Thyroid gland (tissue), 4 donors: Measurements from ENCODE around the gene SLMAP. TPM values are rescaled to one million over a fixed set of nuclear protein-coding genes. Genes with fewer than 3 reads are reported as not detected.
"Not testable (repeated sequence)": the region's sequence is repeated elsewhere in the genome, so short reads cannot be mapped to it uniquely, and the experiment has no call there.

Experiments used
- DNase-seq, 2 donors: peaks; one replicate each; pipeline ENCODE4 v3.0.0-alpha.2; 2019
- H3K27ac ChIP-seq, 3 donors: fragments of 200-600 bp; sonication (generic); 1 replicate in 2 of 3; 2 replicates in 1 of 3; pipeline ENCODE4 v1.5.1; 2016 to 2019; ENCODE audit warnings: mild to moderate bottlenecking in 1 of 3, moderate library complexity in 1 of 3
- H3K27me3 ChIP-seq: fragments of 200-600 bp; sonication (generic); one replicate; pipeline ENCODE4 v1.5.1; 2019
- H3K36me3 ChIP-seq, 2 donors: fragments of 200-600 bp; sonication (generic); one replicate each; pipeline ENCODE4 v1.5.1; 2016 to 2019
- H3K4me1 ChIP-seq, 2 donors: fragments of 200-600 bp; sonication (generic); one replicate each; pipeline ENCODE4 v1.5.1; 2017 to 2019
- H3K4me3 ChIP-seq, 3 donors: fragments of 200-600 bp; sonication (generic); replicated peaks in 1 of 3; 1 replicate in 2 of 3; 2 replicates in 1 of 3; pipeline ENCODE4 v1.5.1; 2016; ENCODE audit warnings: mild to moderate bottlenecking in 1 of 3
- H3K9me3 ChIP-seq: fragments of 200-600 bp; sonication (generic); one replicate; pipeline ENCODE4 v1.5.1; 2017
- POLR2A ChIP-seq, 2 donors: fragments of 450-650 bp; IDR thresholded peaks; one replicate each; pipeline ENCODE4 v1.6.1; 2017; ENCODE audit warnings: antibody characterized with exemption in 2 of 2, mild to moderate bottlenecking in 2 of 2, moderate library complexity in 1 of 2
- WGBS, 2 donors: methylation state at CpG; one replicate each; pipeline ENCODE4 v1.1.5; 2017; 5-methylcytosine and 5-hydroxymethylcytosine counted together
- intact Hi-C: fragments of 100-400 bp; cut with DNase I; formaldehyde crosslinking; loops from one replicate; pipeline ENCODE4 v1.15.1; 2023
- total RNA-seq, 4 donors: library from RNA; depleted of rRNA; stranded (reverse); fragments of >200 nt; gene quantifications; one replicate each; pipeline ENCODE4 v1.2.3, GENCODE V29; 2016
- TF ChIP-seq, protein P1 (sequence below), 6 experiments: fragments of 200-600 bp in 3 of 6; fragments of 450-650 bp in 3 of 6; sonication (generic) in 3 of 6; IDR thresholded peaks; one replicate each; pipeline ENCODE4 v1.5.1; 2016 to 2019; ENCODE audit warnings: antibody characterized with exemption in 6 of 6, mild to moderate bottlenecking in 2 of 6, inconsistent platforms in 1 of 6, moderate library complexity in 1 of 6

Gene SLMAP
- total RNA-seq, 4 donors from 2014 or later, result 79.7 to 89.4 (median 83.4) TPM

DNA sequence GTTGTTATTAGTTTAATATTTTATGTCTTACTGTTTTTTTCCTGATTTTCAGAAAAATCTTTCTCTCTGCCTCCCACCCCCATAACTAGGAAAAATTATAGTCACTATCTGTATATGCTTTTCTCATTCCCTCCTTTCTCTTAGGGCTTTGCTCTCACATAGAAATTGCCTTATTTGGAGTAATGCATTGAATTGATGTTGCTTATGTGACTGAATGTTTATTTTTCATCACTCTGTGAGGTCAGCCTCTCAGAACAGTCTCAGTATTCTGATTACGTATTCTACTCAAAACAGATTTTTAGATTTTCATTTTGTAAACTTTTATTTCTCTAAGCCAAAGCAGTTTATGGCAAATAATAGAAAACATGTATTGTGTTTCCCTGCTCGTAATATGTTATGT, 121.0 kb downstream of the SLMAP start:
- TF ChIP-seq, protein P1, sequence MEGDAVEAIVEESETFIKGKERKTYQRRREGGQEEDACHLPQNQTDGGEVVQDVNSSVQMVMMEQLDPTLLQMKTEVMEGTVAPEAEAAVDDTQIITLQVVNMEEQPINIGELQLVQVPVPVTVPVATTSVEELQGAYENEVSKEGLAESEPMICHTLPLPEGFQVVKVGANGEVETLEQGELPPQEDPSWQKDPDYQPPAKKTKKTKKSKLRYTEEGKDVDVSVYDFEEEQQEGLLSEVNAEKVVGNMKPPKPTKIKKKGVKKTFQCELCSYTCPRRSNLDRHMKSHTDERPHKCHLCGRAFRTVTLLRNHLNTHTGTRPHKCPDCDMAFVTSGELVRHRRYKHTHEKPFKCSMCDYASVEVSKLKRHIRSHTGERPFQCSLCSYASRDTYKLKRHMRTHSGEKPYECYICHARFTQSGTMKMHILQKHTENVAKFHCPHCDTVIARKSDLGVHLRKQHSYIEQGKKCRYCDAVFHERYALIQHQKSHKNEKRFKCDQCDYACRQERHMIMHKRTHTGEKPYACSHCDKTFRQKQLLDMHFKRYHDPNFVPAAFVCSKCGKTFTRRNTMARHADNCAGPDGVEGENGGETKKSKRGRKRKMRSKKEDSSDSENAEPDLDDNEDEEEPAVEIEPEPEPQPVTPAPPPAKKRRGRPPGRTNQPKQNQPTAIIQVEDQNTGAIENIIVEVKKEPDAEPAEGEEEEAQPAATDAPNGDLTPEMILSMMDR (IDR thresholded peaks at IDR 0.05), result no peak
- TF ChIP-seq POLR2A (IDR thresholded peaks at IDR 0.05), result no peak
- Histone ChIP-seq H3K9me3 (no peaks in the 10 kb centered on the region), H3K4me1 (no peaks in the 10 kb centered on the region), H3K36me3 (no peaks in the 10 kb centered on the region), H3K27ac (peak overlapping the region in 1 of 3 donors; percentile 21), H3K4me3 (no peak overlapping the region), H3K27me3 (no peaks in the 10 kb centered on the region)
- no peak for DNase-seq
- WGBS, 2 donors, result 88 to 94% methylated on average over 2 of the region's 2 CpGs
- intact Hi-C loops, result no loop called here

DNA sequence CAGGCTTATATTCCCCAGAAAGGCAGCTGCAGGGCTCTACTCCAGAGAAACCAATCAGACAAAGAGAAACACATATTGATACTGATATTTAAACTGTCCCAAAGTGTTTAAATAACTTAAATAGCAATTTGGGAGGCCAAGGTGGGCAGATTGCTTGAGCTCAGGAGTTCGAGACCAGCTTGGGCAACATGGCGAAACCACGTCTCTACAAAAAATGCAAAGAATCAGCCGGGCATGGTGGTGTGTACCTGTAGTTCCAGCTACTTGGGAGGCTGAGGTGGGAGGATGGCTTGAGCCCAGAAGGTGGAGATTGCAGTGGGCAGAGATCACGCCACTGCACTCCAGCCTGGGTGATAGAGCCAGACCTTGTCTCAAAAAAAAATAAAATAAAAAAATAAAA, 128.3 kb downstream of the SLMAP start:
- intact Hi-C loops, H3K9me3 ChIP-seq, H3K27me3 ChIP-seq, DNase-seq, H3K4me1 ChIP-seq, H3K4me3 ChIP-seq, H3K36me3 ChIP-seq: not testable (repeated sequence)
- WGBS, 2 donors, result 95 to 97% methylated on average over 5 of the region's 5 CpGs
- peak overlapping the region in 1 of 3 donors; percentile 64 for H3K27ac ChIP-seq

DNA sequence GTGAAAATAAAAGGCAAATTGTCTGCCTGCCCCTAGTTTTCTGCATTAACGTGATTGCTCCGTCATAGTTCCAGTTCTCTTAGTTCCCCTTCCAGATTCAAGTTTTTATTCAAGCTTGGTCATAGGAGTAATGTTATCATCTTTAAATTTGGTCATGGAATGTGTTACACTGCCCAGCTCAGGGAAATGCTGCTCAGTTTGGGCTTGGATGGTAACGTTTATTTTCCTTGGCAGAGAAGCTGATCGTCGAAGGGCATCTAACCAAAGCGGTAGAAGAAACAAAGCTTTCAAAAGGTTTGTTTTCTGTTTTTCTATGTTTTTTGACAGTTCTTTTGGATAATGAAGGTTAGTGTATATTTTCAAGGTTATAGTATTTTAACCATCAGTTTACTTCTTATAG, 133.7 kb downstream of the SLMAP start:
- Histone ChIP-seq H3K27me3 (no peaks in the 10 kb centered on the region), H3K4me3 (no peak overlapping the region), H3K36me3 (peaks cover 0 to 4% of the 10 kb centered on the region in 2 donors), H3K4me1 (peaks cover 7 to 11% of the 10 kb centered on the region in 2 donors), H3K9me3 (no peaks in the 10 kb centered on the region), H3K27ac (peak overlapping the region; percentile 83 to 95 (median 87))
- TF ChIP-seq POLR2A (IDR thresholded peaks at IDR 0.05), result peak in 1 of 2 donors; percentile 63
- TF ChIP-seq, protein P1 (IDR thresholded peaks at IDR 0.05), result no peak
- 24 to 31% methylated on average over 6 of the region's 6 CpGs for WGBS, 2 donors
- DNase-seq, result peak; percentile 63 to 69
- intact Hi-C loops, result no loop called here

DNA sequence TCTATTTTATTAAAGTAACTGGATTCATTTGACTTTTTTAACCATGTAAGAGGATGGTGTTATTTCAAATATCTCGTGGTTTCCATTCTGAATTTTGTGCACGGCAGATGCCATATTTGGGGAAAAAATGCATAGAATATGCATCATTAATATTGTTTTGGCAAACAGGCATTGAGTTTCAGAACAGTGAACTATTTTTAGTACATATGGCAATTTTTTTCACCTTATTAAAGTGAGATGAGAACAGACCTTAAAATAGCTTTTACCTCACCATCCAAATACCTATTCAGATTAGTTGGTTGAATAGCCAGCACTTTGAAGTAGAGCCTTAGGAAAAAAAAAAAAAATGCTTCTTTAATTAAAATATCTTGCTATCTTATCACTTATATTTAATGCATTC, 134.8 kb downstream of the SLMAP start:
- no peak for TF ChIP-seq POLR2A (IDR thresholded peaks at IDR 0.05)
- TF ChIP-seq, protein P1 (IDR thresholded peaks at IDR 0.05), result no peak
- no peaks in the 10 kb centered on the region for H3K27me3 ChIP-seq
- 89 to 96% methylated on average over 2 of the region's 2 CpGs for WGBS, 2 donors
- H3K4me1 ChIP-seq, result peaks cover 7 to 11% of the 10 kb centered on the region in 2 donors
- H3K27ac ChIP-seq, result peak overlapping the region; percentile 67 to 95 (median 83)
- no peak overlapping the region for H3K4me3 ChIP-seq
- DNase-seq, result no peak
- intact Hi-C loops, result no loop called here
- H3K9me3 ChIP-seq, result no peaks in the 10 kb centered on the region
- H3K36me3 ChIP-seq, result peaks cover 0 to 4% of the 10 kb centered on the region in 2 donors

DNA sequence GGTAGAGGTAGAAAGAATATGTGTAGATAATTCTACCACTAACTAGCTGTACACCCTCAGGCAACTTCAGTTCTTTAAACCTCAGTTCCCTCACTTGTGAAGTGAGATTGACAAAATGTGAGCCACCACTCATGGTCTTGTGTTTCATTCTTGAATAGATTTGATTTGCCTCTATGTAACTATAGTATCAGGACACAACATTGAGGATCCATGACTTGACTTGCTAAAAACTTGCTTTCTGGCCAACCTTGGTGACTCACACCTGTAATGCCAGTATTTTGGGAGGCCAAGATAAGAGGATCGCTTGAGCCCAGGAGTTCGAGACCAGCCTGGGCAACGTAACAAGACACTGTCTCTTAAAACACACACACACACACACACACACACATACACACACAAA, 136.3 kb downstream of the SLMAP start:
- Histone ChIP-seq H3K27ac (no peak overlapping the region), H3K36me3 (peaks cover 0 to 2% of the 10 kb centered on the region in 2 donors), H3K4me1 (peaks cover 7 to 11% of the 10 kb centered on the region in 2 donors), H3K4me3 (no peak overlapping the region), H3K9me3 (no peaks in the 10 kb centered on the region), H3K27me3 (no peaks in the 10 kb centered on the region)
- no peak for TF ChIP-seq POLR2A (IDR thresholded peaks at IDR 0.05)
- TF ChIP-seq, protein P1 (IDR thresholded peaks at IDR 0.05), result no peak
- no peak for DNase-seq
- intact Hi-C loops, result no loop called here
- WGBS, 2 donors, result 99 to 100% methylated on average over 3 of the region's 3 CpGs

DNA sequence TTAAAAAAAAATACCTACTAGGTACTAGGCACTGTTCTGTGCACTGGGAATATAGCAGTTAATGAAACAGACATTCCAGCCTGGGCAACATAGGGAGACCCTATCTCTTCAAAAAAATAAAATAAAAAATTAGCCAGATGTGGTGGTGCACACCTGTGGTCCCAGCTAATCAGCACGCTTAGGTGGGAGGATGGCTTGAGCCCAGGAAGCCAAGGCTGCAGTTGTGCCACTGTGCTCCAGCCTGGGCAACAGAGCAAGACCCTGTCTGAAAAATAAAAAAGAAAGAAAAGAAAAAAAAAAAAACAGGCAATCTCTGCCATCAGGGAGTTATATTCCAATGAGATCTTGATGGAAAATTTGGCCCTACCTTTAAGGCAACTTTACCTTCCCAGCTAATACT, 137.0 kb downstream of the SLMAP start:
- WGBS, 2 donors, result 97 to 100% methylated on average over 1 of the region's 1 CpG
- Histone ChIP-seq H3K36me3 (no peaks in the 10 kb centered on the region), H3K4me3 (no peak overlapping the region), H3K27me3 (no peaks in the 10 kb centered on the region), H3K27ac (peak overlapping the region in 1 of 3 donors; percentile 34), H3K4me1 (peaks cover 7 to 11% of the 10 kb centered on the region in 2 donors), H3K9me3 (no peaks in the 10 kb centered on the region)
- TF ChIP-seq, protein P1 (IDR thresholded peaks at IDR 0.05), result no peak
- no peak for TF ChIP-seq POLR2A (IDR thresholded peaks at IDR 0.05)
- DNase-seq, result no peak
- intact Hi-C loops, result no loop called here
